GM18868 (cell line): ENCODE data around the gene LMBR1.
"Not testable (repeated sequence)": the region's sequence is repeated elsewhere in the genome, so short reads cannot be mapped to it uniquely, and the experiment has no call there.

Source experiments
- ATAC-seq: cut with Tn5 transposase; IDR thresholded peaks from one replicate; pipeline ENCODE4 v1.9.1; 2021; ENCODE audit warnings: mild to moderate bottlenecking, moderate library complexity; ENCODE audit not compliant: unreplicated experiment

LMBR1 gene

GRCh38 chr7:156811706-156812105 is 81.3 kb downstream of the LMBR1 start:
- no peak for ATAC-seq

DNA sequence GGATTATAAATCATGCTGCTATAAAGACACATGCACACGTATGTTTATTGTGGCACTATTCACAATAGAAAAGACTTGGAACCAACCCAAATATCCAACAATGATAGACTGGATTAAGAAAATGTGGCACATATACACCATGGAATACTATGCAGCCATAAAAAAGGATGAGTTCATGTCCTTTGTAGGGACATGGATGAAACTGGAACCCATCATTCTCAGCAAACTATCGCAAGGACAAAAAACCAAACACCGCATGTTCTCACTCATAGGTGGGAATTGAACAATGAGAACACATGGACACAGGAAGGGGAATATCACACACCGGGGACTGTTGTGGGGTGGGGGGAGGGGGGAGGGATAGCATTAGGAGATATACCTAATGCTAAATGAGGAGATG is 89.3 kb downstream of the LMBR1 start:
- not testable (repeated sequence) for ATAC-seq

DNA sequence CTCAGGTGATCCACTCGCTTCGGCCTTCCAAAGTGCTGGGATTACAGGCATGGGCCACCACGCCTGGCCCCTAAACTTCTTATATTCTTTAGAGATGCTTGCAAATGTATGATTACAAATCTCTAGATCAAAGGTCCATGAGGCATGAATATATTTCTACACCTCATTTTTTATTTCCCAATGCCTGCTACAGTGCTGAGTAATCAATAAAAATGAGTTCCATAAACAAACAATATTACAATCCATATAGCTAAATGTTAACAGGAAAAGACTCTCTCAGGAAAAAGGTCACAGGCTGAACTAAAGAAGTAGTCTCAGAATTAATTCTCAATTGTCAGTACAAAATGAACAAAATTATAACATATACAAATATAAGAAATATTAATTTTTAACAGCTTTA is 90.8 kb downstream of the LMBR1 start:
- no peak for ATAC-seq

- ATAC-seq, result no peak
These were observed 97.6 kb downstream of the LMBR1 start for GRCh38 chr7:156795415-156795814.

- ATAC-seq, result no peak
These were observed 99.6 kb downstream of the LMBR1 start for GRCh38 chr7:156793334-156793733.

GRCh38 chr7:156792611-156793010 is 100.4 kb downstream of the LMBR1 start:
- no peak for ATAC-seq

GRCh38 chr7:156791241-156791640 is 101.7 kb downstream of the LMBR1 start:
- ATAC-seq, result no peak

GRCh38 chr7:156790264-156790663 is 102.7 kb downstream of the LMBR1 start:
- no peak for ATAC-seq

GRCh38 chr7:156785998-156786543 is 106.9 kb downstream of the LMBR1 start:
- ATAC-seq, result no peak

DNA sequence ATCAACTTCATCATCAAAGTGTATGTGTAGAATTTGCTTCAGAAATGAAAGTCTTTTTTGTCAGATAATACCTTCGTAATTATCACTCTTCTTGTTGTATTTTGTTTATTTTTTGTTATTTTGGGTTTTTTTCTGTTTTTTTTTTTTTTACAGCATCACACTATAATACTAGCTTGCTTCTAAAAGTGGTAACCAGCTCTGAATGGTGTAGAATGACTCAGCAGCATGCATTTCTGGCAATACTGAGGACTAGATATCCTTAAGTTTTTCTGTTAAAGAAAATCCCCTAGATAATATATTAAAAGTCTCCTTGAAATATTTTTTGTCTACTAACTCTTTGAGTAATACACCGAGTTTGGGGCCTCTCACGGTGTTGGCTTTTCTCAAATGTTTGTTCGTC is 109.1 kb downstream of the LMBR1 start:
- peak; percentile 34 for ATAC-seq

DNA sequence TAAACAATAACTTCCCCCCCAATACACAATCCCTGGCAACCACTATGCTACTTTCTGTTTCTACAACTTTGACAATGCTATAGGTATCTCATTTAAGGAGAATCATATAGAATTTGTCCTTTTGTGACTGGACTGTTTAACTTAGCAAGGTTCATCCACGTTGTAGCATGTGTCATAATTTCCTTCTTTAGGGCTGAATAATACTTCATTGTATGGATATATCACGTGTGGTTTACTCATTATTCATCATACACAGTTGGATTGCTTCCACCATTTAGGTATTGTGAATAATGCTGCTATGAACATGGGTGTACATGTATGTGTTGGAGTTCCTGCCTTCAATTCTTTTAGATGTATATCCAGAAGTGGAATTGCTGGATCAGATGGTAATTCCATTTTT is 111.0 kb downstream of the LMBR1 start:
- no peak for ATAC-seq

DNA sequence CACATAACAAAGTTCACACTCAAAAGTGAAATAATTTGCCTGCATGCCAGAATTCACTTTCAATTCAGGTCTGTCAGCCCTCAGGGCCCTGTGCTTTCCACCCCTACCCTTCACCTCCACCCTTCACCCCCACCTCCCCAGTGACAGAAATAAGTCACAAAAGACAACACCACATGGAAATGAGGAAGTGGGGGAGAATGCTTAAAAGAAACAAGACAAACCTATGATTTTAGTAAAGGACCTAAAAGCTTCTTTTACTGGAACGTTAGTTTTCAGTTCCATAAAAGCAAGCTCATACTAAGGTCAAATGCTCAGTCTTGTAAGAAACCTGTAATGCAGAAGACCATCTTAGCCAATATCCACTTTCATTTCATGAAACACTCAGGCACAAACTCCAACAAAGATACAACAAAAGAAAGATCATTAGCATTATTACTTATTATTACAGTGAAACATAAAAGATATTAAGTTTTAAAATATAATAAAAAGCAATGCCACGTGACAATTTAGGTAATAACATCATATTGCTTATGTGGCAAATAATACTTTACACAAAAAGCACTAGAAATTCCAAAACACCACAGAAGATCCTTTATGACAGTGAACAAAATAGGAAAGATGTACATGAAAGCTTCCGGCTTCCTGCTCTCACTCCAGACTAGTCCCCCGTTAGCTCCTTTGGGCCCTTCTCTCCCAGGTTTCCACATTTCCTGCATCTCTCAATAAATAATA is 112.1 kb downstream of the LMBR1 start:
- ATAC-seq, result peak; percentile 93

DNA sequence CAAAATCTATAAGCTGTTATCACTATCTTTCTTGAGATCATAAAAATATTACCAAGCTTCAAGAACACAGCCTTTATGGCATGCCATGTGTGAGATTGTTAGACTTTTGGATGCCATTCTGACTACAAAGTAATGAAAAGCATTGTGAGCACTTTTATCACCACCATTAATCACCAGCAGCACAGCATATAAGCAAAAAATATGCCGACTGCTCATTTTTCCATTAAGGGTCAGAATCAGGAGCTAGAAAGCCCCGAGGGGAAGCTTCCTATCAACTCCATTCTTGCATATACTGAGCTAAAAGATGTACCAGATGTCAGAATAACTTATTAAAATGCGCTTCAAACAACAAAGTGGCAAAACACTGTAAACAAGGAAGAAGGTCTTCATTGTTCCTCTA is 114.3 kb downstream of the LMBR1 start:
- ATAC-seq, result no peak

DNA sequence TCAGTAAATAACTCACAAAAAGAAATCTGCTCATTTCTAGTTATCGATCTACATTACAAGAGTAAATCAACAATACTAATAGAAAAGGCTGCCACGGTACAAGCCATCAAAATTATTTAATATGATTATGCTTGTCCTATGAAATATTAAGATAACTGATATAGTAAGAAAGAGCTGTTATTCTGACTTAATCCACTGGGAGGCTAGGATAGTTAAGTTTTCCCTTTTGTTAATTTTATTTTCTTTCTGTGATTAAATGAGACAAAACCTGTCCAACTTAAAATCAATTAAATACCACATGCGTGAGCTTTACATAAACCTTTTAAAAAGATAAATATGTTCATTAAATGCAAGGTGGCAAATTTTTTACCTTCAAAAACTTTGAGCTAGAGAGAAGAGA is 114.8 kb downstream of the LMBR1 start:
- ATAC-seq, result no peak

DNA sequence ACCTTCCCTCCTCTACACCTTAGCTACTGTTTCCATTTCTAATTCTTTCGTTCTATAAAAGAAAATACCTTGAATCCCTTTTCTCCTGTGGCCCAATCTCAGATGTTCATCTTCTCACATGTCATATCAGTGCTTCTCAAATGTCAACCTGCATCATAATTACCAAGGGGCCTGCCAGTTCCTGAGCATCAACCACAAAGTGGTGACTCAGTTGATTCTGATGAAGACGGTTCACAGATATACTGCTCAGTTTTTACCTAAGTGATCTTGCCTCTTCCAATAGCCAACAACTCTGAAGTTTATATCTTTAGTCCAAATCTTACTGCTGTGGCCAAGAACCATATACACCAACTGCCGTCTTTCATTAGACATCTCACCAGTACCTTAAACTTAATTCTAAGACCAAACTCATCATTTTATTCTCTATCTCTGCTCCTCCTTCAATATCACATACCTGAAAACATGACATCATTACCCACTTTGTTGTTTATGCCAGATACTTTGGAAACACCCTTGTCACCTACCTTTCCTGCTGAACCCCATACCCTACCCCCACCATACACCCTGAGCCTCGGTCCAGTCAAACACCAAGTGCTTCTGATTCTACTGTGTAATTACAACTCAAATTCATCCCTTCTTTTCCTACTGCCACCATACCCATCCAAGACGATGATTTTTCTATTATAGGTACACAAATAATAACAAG is 115.5 kb downstream of the LMBR1 start:
- no peak for ATAC-seq

DNA sequence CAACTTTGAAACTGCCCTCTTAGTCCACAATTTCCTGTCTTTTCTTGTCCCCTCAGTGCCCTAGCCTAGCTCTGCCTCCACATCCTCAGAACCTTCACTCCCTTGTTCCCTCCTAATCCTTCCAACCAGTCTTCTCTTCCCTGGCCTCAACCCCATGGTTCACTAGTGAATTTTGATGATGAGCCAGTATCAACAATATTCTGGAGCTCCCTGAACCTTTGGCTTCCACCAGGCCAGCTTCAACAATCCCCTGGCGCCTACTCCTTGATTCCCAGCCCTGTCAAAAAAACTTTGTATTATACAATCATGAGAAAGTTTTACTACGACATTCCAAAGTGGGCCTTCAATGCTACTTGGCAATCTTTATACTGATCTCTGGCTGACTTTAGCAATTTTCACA is 116.5 kb downstream of the LMBR1 start:
- no peak for ATAC-seq

DNA sequence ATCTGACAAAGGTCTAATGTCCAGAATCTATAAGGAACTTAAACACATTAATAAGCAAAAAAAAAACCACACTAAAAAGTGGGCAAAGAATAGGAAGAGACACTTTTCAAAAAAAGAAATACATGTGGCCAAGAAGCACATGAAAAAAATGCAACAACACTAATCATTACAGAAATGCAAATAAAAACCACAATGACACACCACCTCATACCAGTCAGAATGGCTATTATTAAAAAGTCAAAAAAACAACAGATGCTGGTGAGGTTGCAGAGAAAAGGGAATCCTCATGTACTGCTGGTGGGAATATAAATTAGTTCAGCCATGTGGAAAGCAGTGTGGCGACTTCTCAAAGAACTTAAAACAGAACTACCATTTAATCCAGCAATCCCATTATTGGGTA is 119.0 kb downstream of the LMBR1 start:
- no peak for ATAC-seq

DNA sequence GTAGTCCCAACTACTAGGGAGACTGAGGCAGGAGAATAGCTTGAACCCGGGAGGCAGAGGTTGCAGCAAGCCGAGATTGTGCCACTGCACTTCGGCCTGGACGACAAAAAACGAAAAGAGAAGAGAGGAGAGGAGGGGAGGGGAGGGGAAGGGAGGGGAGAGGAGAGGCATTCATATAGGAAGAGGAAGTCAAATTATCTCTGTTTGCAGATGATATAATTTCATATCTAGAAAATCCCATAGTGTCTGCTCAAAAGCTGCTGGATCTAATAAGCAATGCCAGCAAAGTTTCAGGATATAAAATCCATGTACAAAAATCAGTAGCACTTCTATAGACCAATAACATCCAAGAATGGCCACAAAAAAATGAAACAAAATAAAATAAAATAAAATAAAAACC is 120.3 kb downstream of the LMBR1 start:
- ATAC-seq, result no peak

GRCh38 chr7:156768698-156769472 is 124.1 kb downstream of the LMBR1 start:
- no peak for ATAC-seq

DNA sequence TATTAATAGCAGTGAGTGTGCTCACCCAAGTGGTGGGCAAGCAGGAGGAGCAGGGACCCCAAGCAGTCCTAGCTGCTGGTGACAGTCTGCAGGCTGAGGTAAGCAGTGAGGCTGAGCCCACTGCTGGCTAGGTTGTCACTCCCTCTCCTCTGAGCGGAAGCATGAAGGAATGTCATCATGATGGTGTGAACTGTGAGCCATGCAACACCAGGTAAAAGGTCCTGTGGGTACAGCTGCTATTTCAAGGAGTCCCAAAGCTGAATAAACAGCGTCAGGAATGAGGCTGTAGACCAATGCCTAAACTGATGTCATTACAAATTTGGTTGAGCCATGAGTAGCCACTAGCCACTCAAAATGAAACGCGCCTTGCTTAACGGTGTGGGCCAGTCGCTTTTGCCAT is 126.3 kb downstream of the LMBR1 start:
- ATAC-seq, result no peak

DNA sequence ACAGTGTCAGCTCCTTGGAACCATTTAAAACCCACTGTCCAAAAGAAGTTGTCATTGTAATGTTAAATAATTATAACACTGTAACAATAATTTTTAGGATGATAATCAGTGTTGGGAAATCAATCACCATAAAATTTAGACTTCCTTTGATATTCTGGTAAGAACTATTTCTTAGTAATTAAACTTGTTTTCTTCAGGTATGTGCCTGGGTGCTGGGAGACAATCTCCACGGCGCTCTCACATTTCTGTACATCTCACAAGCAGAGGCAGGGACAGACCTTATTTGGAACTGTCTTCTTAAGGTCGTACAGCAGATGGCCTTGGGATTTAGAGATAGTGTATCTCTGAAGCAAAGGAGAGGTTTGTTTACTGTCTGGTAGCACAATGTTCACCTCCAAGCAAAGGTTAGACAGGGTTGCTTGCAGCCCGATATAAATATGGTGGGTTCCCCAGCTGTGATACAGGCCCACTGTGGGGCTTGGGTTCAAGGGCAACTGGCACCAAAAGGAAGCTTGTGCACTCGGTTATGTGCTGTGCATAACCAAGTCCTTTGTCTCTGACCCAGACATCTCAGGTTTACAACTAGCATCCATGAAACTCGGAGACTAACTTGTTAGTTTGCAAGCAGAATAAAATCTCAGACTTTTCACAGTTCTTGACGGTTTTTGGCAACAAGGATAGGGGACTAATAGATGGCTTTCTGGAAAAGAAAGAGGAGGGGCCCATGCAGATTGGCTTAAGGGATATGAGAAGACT is 126.9 kb downstream of the LMBR1 start:
- ATAC-seq, result no peak
